ENCODE data around the gene FAM13B.

The FAM13B gene

DNA sequence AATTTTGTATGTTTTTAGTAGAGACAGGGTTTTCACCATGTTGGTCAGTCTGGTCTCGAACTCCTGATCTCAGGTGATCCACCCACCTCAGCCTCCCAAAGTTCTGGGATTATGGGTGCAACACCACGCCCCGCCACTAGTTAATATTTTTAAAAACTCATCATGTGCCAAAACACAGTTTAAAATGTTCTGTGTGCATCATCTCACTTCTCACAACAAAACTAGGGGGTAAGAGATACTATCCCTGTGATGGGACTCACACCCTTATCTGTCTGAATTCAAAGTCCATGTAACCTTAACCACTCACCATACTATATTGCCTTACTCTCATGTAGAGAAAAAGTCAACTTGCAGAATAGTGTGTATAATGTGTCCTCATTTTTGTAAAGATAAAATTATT, 141.0 kb downstream of the FAM13B start:
- DNase-seq: no peak

DNA sequence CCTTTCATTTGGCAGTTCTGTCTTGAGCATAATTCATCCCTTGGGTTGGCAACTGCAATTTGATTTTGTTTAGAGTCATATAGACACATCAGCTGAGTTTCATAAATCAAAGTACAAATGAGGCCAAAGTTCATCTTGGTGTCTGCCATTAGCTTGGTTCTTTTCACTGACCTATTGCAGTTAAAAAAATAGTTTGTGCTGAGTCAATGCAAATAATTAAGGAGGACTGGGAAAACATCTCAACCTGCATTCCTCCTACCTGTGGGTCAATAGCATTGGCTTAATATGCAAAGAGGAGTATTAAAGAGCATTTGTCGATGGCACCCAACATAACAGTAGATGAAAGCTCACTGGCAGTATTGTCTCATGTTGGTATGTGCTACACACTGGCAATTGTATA, 142.0 kb downstream of the FAM13B start:
- DNase-seq: no peak

DNA sequence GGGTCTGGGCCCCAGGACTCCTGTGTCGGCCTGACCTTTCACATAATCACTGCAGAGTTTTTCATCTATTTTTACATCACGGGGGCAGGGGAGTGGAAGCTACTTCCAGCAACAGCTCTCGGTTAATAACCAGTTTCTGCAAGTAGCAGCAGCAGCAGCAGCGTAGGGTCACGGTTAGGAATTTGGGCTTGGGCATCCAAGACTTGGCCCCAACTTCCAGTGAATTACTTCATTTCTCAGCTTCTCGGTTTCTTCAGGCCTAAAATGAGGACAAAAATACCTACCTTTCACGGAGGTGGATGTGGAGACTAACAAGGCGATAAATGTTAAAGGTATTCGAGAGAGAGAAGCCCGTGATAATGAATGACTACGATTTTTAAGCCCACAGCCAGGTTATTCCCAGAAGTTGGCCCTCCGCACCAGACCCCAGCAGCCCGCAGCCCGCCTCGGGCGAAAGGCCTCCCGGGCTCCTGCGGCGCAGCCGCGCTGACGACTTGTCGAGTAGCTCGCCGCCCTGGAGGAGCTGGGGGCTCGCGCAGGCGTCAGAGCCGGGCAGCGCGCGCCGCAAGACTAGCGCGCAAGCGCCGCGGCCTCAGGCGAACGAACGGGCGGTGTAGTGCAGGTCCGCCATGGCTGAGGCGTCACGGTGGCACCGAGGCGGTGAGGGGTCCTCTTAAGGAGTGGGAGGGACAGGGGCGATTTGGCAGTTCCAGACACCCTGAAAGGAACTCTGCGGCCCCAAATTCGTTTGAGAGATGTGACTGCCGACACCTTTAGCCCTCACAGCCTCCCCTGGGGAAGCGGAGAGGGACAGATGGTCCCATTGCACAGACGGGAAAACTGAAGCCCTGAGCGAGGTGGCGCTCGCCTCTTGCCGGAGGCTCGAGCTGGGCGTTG, 143.8 kb downstream of the FAM13B start, which contains the start of gene PKD2L2:
Gene PKD2L2 (plus strand): TSS at position 595 of the 897 bp plus-strand sequence. CDS start 35 bp downstream, at position 630.
- DNase-seq: peak; percentile 4 to 89 (median 61)

DNA sequence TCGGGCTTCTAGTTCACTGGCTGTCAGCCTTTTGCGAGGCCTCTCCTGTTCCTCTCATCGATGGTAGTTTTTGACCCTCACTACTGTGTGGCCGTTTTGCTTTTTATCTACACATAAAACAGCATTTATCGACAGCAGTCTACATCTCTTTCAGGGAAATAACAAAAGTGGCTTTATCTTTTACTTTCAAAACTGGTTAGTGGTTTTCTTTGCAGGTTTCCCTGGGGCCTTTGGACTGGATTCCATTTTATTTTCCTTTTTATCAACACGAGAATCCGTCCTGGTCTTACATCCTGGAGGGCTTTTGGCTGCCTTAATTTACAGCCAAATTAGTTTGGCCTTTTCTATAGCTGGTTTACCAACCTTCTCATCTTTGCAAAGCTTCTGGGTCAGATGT, 144.4 kb downstream of the FAM13B start:
- no peak for DNase-seq

Measured in C1 segment of cervical spinal cord (tissue), 14 donors.